HCT116 (cell line): Measurements from ENCODE around the gene TBC1D1.

Source experiments
- CEBPB ChIP-seq: IDR thresholded peaks from 2 replicates; pipeline ENCODE4 v1.6.1; 2012; ENCODE audit warnings: low read depth
- EGR1 ChIP-seq: IDR thresholded peaks from 2 replicates; pipeline ENCODE4 v1.6.1; 2012; ENCODE audit warnings: low read depth
- ELF1 ChIP-seq: IDR thresholded peaks from 2 replicates; pipeline ENCODE4 v1.6.1; 2012; ENCODE audit warnings: low read depth, borderline replicate concordance
- EZH2 ChIP-seq: fragments of 200-600 bp; sonication (generic); IDR thresholded peaks from 2 replicates; pipeline ENCODE4 v1.6.1; 2017; ENCODE audit warnings: antibody characterized with exemption, mixed run types
- EZH2phosphoT487 ChIP-seq: fragments of 200-600 bp; IDR thresholded peaks from 2 replicates; pipeline ENCODE4 v1.6.1; 2018; ENCODE audit warnings: antibody characterized with exemption, borderline replicate concordance
- JUND ChIP-seq: IDR thresholded peaks from 2 replicates; pipeline ENCODE4 v1.6.1; 2012
- POLR2A ChIP-seq: IDR thresholded peaks from 2 replicates; pipeline ENCODE4 v1.7.0; 2011; ENCODE audit warnings: borderline replicate concordance; ENCODE audit not compliant: insufficient read depth, insufficient read length; ENCODE audit errors: extremely low read depth
- POLR2AphosphoS5 ChIP-seq: IDR thresholded peaks from 2 replicates; pipeline ENCODE4 v1.6.1; 2011; ENCODE audit warnings: mild to moderate bottlenecking, low read depth, low read length, moderate library complexity
- SIN3A ChIP-seq: IDR thresholded peaks from 2 replicates; pipeline ENCODE4 v1.6.1; 2012; ENCODE audit warnings: low read depth
- TCF7L2 ChIP-seq: IDR thresholded peaks from 2 replicates; pipeline ENCODE4 v1.7.0; 2011; ENCODE audit warnings: borderline replicate concordance, inconsistent platforms; ENCODE audit not compliant: insufficient read depth, insufficient read length; ENCODE audit errors: extremely low read depth
- YY1 ChIP-seq: IDR thresholded peaks from 2 replicates; pipeline ENCODE4 v1.6.1; 2011; ENCODE audit warnings: low read length, low read depth, moderate library complexity, mild to moderate bottlenecking; ENCODE audit not compliant: insufficient replicate concordance; ENCODE audit errors: extremely low read depth
- TF ChIP-seq, protein P1 (sequence below), 3 experiments: fragments of 200-600 bp in 1 of 3; sonication (generic) in 1 of 3; IDR thresholded peaks in 2 of 3; conservative IDR thresholded peaks in 1 of 3; 2 replicates each; pipeline ENCODE4 v1.5.1; 2012 to 2017; ENCODE audit warnings: low read depth in 2 of 3, low read length in 2 of 3, antibody characterized with exemption in 1 of 3, borderline replicate concordance in 1 of 3, control low read depth in 1 of 3, mild to moderate bottlenecking in 1 of 3, mixed read lengths in 1 of 3, mixed run types in 1 of 3, moderate library complexity in 1 of 3; ENCODE audit not compliant: insufficient read depth in 1 of 3
- TF ChIP-seq, protein P2 (sequence below): IDR thresholded peaks from 2 replicates; pipeline ENCODE4 v1.6.1; 2012; ENCODE audit warnings: low read depth

DNA sequence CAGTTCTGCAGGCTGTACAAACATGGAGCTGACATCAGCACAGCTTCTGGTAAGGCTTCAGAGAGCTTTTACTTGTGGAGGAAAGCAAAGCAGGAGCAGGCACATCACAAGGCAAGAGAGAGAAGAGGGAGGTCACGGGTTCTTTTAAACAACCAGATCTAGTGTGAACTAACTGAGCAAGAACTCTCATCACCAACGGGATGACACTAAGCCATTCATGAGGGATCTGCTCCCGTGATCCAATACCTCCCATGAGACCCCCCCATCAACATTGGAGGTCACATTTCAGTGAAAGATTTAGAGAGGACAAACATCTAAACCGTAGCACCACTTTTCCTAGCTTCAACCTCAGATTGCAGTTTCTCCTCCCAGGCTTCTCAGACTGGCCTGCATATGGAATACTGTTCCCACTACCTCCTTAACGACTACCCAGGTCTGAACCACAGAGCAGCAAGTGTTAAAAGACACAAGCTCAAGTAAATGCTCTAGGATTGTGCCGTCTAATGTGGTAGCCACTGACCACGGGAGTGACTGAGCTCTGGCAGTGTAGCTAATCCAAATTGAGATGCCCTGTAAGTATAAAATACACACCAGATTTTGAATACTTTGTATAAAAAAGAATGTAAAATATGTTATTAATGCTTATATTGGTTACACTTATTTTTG, 262.0 kb downstream of the TBC1D1 start:
- TF ChIP-seq, protein P1, sequence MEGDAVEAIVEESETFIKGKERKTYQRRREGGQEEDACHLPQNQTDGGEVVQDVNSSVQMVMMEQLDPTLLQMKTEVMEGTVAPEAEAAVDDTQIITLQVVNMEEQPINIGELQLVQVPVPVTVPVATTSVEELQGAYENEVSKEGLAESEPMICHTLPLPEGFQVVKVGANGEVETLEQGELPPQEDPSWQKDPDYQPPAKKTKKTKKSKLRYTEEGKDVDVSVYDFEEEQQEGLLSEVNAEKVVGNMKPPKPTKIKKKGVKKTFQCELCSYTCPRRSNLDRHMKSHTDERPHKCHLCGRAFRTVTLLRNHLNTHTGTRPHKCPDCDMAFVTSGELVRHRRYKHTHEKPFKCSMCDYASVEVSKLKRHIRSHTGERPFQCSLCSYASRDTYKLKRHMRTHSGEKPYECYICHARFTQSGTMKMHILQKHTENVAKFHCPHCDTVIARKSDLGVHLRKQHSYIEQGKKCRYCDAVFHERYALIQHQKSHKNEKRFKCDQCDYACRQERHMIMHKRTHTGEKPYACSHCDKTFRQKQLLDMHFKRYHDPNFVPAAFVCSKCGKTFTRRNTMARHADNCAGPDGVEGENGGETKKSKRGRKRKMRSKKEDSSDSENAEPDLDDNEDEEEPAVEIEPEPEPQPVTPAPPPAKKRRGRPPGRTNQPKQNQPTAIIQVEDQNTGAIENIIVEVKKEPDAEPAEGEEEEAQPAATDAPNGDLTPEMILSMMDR (IDR thresholded peaks at IDR 0.05 in 2 of 3, conservative IDR thresholded peaks at IDR 0.05 in 1 of 3; ENCODE audit: borderline replicate concordance in 1 of 3, insufficient read depth in 1 of 3, low read depth in 2 of 3, low read length in 2 of 3), result no peak
- TF ChIP-seq TCF7L2 (no peak), EZH2phosphoT487 (no peak), ELF1 (no peak), JUND (no peak), EZH2 (no peak), CEBPB (no peak), SIN3A (no peak), EGR1 (no peak), POLR2AphosphoS5 (no peak), YY1 (no peak), POLR2A (no peak)
- TF ChIP-seq, protein P2, sequence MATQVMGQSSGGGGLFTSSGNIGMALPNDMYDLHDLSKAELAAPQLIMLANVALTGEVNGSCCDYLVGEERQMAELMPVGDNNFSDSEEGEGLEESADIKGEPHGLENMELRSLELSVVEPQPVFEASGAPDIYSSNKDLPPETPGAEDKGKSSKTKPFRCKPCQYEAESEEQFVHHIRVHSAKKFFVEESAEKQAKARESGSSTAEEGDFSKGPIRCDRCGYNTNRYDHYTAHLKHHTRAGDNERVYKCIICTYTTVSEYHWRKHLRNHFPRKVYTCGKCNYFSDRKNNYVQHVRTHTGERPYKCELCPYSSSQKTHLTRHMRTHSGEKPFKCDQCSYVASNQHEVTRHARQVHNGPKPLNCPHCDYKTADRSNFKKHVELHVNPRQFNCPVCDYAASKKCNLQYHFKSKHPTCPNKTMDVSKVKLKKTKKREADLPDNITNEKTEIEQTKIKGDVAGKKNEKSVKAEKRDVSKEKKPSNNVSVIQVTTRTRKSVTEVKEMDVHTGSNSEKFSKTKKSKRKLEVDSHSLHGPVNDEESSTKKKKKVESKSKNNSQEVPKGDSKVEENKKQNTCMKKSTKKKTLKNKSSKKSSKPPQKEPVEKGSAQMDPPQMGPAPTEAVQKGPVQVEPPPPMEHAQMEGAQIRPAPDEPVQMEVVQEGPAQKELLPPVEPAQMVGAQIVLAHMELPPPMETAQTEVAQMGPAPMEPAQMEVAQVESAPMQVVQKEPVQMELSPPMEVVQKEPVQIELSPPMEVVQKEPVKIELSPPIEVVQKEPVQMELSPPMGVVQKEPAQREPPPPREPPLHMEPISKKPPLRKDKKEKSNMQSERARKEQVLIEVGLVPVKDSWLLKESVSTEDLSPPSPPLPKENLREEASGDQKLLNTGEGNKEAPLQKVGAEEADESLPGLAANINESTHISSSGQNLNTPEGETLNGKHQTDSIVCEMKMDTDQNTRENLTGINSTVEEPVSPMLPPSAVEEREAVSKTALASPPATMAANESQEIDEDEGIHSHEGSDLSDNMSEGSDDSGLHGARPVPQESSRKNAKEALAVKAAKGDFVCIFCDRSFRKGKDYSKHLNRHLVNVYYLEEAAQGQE, result no peak
